Kidney epithelial cell (primary cell): Measurements from ENCODE around the gene MPPE1. TPM values are rescaled to one million over a fixed set of nuclear protein-coding genes. Genes with fewer than 3 reads are reported as not detected.

Experiments used
- DNase-seq: peaks from one replicate; pipeline ENCODE4 v3.0.0-alpha.2; 2010; ENCODE audit warnings: low read depth
- H3K27me3 ChIP-seq: 2 replicates; pipeline ENCODE4 v1.6.0; 2011; ENCODE audit warnings: low read length; ENCODE audit not compliant: control insufficient read depth, insufficient read depth
- H3K36me3 ChIP-seq: 2 replicates; pipeline ENCODE4 v1.5.1; 2011; ENCODE audit warnings: low read length; ENCODE audit not compliant: control insufficient read depth, insufficient read depth
- H3K4me3 ChIP-seq: 2 replicates; pipeline ENCODE4 v1.5.1; 2011; ENCODE audit warnings: low read depth, mild to moderate bottlenecking, control low read depth, low read length
- CTCF ChIP-seq: IDR thresholded peaks from 2 replicates; pipeline ENCODE4 v1.5.1; 2011; ENCODE audit warnings: mild to moderate bottlenecking, moderate library complexity, low read length, control low read depth, inconsistent platforms; ENCODE audit not compliant: insufficient read depth, poor library complexity, severe bottlenecking
- total RNA-seq: library from RNA; depleted of rRNA; stranded (reverse); fragments of >200 nt; gene quantifications from 2 replicates; pipeline ENCODE4 v1.2.3, GENCODE V29; 2015

The MPPE1 gene
- total RNA-seq, 1 donor from 2014 or later = 26.6 TPM

- no peak for TF ChIP-seq CTCF
- H3K27me3 ChIP-seq = no peaks in the 10 kb centered on the region
- no peak for DNase-seq
Measured at GRCh38 chr18:11840493-11840892, 67.6 kb downstream of the MPPE1 start.

GRCh38 chr18:11839556-11839955 lies 68.6 kb downstream of the MPPE1 start:
- Histone ChIP-seq H3K36me3 (no peaks in the 10 kb centered on the region), H3K27me3 (no peaks in the 10 kb centered on the region), H3K4me3 (no peak overlapping the region)
- no peak for DNase-seq
- TF ChIP-seq CTCF = no peak

More at GRCh38 chr18:11840493-11840892, 67.6 kb downstream of the MPPE1 start:
- Histone ChIP-seq H3K36me3 (no peaks in the 10 kb centered on the region), H3K4me3 (no peak overlapping the region)

GRCh38 chr18:11834772-11835171 lies 73.3 kb downstream of the MPPE1 start:
- Histone ChIP-seq H3K27me3 (no peaks in the 10 kb centered on the region), H3K4me3 (no peak overlapping the region), H3K36me3 (no peaks in the 10 kb centered on the region)
- DNase-seq = no peak
- no peak for TF ChIP-seq CTCF

Other genes starting within 250 kb of the MPPE1 start
- gene GNAL, start 219.1 kb downstream of the MPPE1 start, total RNA-seq = 9.6 and 14.7 TPM in 2 replicates
- gene CHMP1B, start 56.9 kb downstream of the MPPE1 start, total RNA-seq = 95.4 and 96.9 TPM in 2 replicates
- gene IMPA2, start 73.2 kb upstream of the MPPE1 start, total RNA-seq = 24.9 and 30.7 TPM in 2 replicates
- not detected in 2 replicates for gene ANKRD62, start 185.5 kb upstream of the MPPE1 start, total RNA-seq